ENCODE results near the gene COL25A1. TPM values are rescaled to one million over a fixed set of nuclear protein-coding genes. Genes with fewer than 3 reads are reported as not detected.
"Not testable (repeated sequence)": the region's sequence is repeated elsewhere in the genome, so short reads cannot be mapped to it uniquely, and the experiment has no call there.

Gene COL25A1
- total RNA-seq, 1 donor from 2014 or later: 1.00 TPM

DNA sequence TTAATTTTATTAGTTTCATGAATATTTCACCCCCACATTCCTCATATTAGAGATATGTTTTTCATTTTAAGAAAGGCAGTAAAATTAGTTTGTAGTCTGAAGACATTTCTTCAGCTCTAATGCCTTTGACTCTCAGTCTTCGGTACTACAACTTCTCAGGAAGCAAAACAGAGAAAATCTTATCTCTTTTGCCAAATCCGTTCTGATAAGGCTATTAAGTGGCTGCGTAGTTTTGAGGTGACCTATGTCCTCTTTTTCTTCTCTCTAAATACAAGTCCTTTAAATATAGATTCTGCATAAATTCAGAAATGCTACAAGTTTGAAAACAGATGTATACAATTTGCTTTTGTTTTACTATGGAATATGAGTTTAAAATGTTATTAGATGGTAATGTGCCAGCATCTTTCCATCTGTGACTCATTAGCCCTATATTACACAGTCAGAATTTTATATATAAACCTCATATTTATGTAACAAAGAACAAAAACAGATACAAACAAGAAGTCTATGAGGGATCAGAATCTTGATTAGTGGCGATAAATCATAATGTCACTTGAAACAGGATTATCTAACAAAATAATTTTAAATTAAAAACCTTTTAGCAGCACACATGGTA lies 358.4 kb downstream of the COL25A1 start:
- intact Hi-C loops (cut with DNase I): no loop called here
- no peak for DNase-seq (ENCODE audit: low spot score)

- intact Hi-C loops (cut with DNase I): no loop called here
- DNase-seq (ENCODE audit: low spot score): no peak
These were observed 359.1 kb downstream of the COL25A1 start for GRCh38 chr4:108943371-108943770.

DNA sequence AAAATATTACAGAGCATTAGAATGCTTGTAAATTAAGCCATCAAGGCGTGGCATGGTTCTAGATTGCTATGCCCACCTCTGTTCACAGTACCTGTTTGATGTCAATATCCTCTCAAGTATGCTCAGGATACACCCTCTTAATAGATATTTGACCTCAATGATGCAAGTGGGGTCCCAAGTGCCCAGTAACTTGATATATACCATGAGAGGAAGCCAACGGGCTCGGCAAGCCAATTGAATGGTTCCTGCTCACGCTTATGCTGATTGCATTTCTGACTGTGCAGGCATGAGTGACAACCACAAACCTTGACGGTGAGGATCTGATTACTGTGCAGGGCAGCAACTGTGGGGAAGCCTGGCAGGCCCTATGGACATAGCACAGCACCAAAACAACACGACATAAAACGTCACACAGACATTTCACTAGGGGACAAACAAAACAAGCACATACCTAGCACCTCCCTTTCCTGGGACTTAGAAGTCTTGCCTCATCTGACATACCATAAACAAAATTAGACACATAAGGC lies 360.5 kb downstream of the COL25A1 start:
- DNase-seq (ENCODE audit: low spot score): no peak

DNA sequence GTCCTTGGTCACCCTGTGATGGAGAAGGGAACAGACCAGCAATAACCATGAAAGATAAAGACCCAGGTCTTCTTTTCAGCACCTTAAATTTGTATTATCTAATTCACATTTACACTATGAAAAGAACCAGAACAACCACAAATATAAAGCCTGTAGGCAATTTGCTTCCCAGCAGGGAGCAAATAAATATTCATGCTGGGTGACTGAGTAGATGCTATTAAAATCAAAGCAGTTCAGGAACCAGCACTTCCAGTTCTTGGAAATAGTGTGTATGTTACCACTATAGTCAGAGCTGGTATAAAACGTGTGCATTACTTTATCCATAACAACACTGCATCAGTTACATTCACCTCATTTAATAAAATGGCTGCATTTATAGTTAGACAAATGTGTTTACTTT lies 361.8 kb downstream of the COL25A1 start:
- DNase-seq (ENCODE audit: low spot score): no peak
- intact Hi-C loops (cut with DNase I): no loop called here

More for the DNA sequence above, 360.5 kb downstream of the COL25A1 start:
- intact Hi-C loops (cut with DNase I): no loop called here

DNA sequence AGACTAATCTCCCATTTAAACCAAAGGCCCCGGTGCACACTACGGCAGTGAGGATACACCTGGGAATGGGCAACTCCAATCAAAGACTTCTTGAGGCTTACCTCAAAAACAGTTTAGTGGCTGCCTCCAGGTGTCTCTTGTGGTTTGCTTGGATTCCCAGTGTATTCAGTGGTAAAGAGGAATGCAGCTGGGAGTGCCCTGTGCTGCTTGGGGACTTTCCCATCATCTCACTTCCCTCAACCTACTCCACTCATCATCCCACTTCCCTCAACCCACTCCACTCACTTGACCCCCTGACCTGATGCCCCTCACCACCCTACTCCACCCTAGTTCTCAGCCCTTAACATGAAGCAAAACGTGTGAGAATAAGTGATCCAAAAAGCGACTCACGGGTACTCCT lies 362.3 kb downstream of the COL25A1 start:
- intact Hi-C loops (cut with DNase I): no loop called here
- no peak for DNase-seq (ENCODE audit: low spot score)

GRCh38 chr4:108937066-108937465 lies 365.4 kb downstream of the COL25A1 start:
- DNase-seq (ENCODE audit: low spot score): no peak
- intact Hi-C loops (cut with DNase I): no loop called here

- DNase-seq (ENCODE audit: low spot score); intact Hi-C loops (cut with DNase I): not testable (repeated sequence)
These were observed 368.5 kb downstream of the COL25A1 start for GRCh38 chr4:108933925-108934324.

DNA sequence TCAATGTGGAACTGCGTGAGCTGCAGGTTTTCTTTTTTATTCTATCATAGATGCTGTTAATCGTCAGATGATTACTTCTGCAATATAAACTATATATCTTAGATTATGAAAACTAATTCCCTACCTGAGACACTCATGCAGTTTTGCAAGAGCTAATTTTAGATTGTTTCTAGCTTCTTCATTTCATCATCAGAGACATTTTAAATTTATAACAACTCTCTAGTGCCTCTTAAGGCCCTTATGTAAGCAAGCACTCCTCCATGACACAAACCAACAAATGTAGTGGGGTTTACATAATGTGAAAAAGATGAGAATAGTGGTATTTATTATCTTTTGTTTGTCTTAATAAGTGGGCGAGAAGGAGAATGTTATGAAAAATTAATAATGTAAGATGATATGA lies 369.4 kb downstream of the COL25A1 start:
- intact Hi-C loops (cut with DNase I): no loop called here
- DNase-seq (ENCODE audit: low spot score): no peak

DNA sequence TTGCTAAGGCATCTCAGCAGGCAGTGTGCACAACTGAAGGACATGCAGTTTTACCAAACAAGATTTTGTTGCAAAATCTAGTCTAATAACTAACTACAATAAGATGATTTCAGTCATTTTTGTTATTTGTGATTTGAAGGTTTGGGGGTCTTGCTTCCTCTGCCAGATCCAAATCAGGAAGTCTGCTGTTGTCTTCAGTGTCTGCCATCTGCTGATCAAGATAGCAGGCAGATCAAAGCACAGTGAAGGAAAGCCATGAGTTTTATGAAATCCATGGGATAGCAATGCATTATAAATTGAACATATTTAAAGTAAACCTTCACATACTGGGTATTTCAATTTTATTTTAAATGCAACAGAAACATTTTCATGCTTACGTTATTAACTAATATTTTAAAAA lies 370.5 kb downstream of the COL25A1 start:
- intact Hi-C loops (cut with DNase I): no loop called here

DNA sequence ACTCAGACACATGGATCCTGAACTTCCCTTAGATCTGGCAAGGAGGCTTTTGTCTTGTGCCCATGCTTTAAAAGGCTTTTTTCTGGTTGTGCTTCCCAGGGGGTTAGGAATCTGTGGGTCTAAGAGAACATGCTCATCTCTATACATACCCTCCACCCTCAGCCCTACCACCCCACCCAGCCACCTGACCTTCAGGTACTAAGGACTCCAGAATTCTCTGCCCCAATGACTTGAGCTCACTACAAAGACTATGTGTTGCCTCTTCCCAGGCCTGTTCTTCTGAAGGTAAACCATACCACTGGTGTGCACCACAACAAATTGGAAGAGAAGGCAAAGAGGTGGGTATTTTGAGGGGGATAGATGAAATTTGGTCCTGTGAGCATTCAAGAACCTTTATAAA lies 372.3 kb downstream of the COL25A1 start:
- intact Hi-C loops (cut with DNase I): no loop called here
- DNase-seq (ENCODE audit: low spot score): no peak

More for the DNA sequence above, 370.5 kb downstream of the COL25A1 start:
- no peak for DNase-seq (ENCODE audit: low spot score)

- no peak for DNase-seq (ENCODE audit: low spot score)
- intact Hi-C loops (cut with DNase I): no loop called here
These were observed 375.7 kb downstream of the COL25A1 start for GRCh38 chr4:108926781-108927180.

DNA sequence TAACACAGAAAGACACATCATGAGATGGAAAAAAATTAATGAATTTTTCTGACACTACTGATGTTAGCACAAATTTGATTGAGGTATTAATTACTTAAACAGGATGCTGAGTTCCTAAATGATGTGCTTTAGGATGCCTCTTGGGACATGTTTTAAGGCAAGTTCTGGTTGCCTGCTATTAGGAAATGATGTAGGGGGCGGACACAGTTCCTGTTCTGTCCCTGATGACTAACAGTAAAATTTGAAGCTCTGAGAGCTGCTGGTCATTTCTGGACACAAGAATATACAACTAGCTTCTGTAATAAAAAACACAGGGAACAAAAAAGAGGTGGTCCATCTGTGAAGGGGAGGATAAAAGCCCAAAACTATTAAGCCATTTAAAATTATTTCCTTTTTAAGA lies 376.4 kb downstream of the COL25A1 start:
- intact Hi-C loops (cut with DNase I): no loop called here
- no peak for DNase-seq (ENCODE audit: low spot score)

GRCh38 chr4:108922191-108922590 lies 380.3 kb downstream of the COL25A1 start:
- intact Hi-C loops (cut with DNase I): no loop called here
- no peak for DNase-seq (ENCODE audit: low spot score)

DNA sequence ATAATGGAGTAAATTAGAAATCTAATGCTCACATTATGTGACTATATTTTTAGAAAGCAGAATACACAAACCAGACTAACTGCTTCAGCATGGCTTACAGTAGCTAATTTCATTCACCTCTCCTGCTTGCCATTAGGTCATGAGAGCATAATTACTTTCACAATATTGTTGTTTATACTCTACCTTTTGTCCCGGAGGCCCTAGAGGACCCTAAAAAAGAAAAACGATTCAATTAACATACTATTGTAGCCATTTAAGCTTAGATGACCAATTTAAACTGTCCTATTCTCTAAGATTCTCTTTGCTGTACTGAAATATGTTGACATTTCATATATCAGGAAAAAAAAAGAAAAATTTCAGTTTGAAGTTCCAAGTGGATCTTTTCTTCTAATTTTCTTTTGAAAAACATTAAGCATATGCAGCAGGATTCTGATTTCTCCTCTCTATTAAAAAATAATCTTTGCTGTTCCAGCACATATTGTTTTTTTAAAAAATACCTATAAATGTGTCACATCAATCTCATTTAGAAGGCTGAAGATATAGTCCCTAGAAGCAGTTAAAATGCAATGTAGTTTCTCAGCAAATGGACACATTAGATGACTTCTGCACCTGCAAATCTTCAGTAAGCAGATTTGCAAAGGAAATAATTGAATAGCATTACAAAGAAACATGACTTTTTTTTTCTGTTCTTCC lies 381.9 kb downstream of the COL25A1 start:
- intact Hi-C loops (cut with DNase I): no loop called here

GRCh38 chr4:108919226-108919893 lies 383.1 kb downstream of the COL25A1 start:
- intact Hi-C loops (cut with DNase I): no loop called here
- no peak for DNase-seq (ENCODE audit: low spot score)

More for the DNA sequence above, 381.9 kb downstream of the COL25A1 start:
- no peak for DNase-seq (ENCODE audit: low spot score)

GRCh38 chr4:108917255-108917654 lies 385.2 kb downstream of the COL25A1 start:
- intact Hi-C loops (cut with DNase I): no loop called here
- no peak for DNase-seq (ENCODE audit: low spot score)

- intact Hi-C loops (cut with DNase I): no loop called here
- no peak for DNase-seq (ENCODE audit: low spot score)
These were observed 385.8 kb downstream of the COL25A1 start for GRCh38 chr4:108916638-108917037.

- DNase-seq (ENCODE audit: low spot score): no peak
- intact Hi-C loops (cut with DNase I): no loop called here
These were observed 395.5 kb downstream of the COL25A1 start for GRCh38 chr4:108906866-108907367.

DNA sequence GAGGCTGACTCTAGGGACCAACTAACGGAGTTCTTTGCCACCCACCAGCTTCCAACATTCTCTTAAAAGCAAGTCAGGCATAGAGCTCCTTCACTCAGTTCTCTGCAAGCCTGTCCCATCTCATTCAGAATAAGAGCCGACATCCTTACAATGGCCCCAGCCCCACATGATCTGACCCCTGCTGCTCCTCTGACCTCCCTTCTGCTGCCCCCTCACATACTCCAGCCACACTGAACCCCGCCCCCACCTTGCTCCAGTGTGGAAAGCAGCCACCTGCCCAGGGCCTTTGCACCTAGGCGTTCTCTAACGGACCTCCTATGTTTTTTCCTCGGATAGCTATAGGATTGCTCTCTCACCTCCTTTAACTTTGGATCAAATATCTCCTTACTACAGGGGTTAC lies 396.5 kb downstream of the COL25A1 start:
- intact Hi-C loops (cut with DNase I): no loop called here
- no peak for DNase-seq (ENCODE audit: low spot score)

DNA sequence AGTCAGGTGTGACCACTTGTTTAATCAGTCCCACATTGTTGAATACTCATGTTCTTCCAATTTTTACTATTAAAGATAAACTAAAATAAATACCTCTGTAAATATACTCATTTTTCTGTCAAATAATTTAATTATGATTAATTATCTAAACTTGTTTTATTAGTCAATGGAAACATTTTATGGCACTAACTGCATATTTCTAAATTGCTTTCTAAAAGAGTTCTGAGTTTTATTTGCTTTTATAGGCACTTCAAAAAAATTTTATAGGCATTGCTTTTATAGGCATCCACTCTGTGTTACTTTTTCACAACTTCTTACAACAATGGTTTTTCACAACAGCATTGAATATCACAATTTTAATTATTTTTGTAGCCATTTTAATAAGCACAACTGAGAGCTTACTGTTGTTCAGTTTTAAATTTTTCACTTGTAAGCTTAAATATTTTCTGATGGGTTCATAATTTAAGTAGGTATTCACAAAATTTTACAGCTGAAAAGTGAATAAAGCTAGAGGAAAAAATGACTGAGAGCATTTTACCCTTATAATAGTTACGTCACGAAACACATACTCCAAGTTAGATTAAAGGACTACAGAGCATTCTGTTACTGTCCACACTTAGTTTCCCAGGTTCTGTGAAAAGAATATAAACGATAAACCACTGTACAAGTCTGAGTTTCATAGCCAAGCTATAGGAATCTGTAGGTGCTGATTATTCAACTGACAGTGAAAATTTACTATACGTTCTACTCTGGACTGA lies 398.8 kb downstream of the COL25A1 start:
- intact Hi-C loops (cut with DNase I): no loop called here
- no peak for DNase-seq (ENCODE audit: low spot score)

Measured in cardiac septum (tissue), 1 donor.